Right lobe of liver (tissue), 4 donors: ENCODE measurements around the gene ALG10.
"Not testable (repeated sequence)": the region's sequence is repeated elsewhere in the genome, so short reads cannot be mapped to it uniquely, and the experiment has no call there.

Experiments
- POLR2A ChIP-seq: fragments of 450-650 bp; IDR thresholded peaks from one replicate; pipeline ENCODE4 v1.6.1; 2017; ENCODE audit warnings: antibody characterized with exemption, mild to moderate bottlenecking
- TF ChIP-seq, protein P1 (sequence below), 4 donors: fragments of 200-600 bp in 3 of 4; fragments of 450-650 bp in 1 of 4; IDR thresholded peaks; one replicate each; pipeline versions ENCODE4 v1.5.1 to v1.8.0; 2016 to 2022; ENCODE audit warnings: antibody characterized with exemption in 4 of 4, mild to moderate bottlenecking in 2 of 4
- donor health status: DM: no; HTN: no; CAD: no.
- donor health status: DM: no; HTN: no; CAD: no.
- donor health status: DM: no; HTN: yes; CAD: no.

DNA sequence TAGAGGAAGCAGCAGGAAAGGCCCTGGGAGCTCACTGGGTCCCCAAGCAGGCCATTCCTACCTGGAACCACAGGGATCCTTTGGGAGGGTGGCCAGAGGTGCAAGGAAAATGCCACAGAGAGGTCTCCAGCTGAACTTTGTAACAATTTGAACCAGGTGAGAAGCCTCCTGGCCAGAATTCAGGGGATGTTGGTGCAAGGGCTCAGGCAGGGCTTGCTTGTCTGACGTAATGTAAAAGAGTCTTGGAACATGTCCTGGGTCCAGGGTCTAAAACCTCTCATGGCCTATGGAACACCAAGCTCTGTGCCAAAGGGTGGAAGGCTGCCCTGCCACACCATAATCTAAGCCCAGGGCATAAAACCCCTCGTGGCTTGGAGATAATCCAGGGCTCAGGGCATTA lies 25.6 kb downstream of the ALG10 start:
- TF ChIP-seq, protein P1, sequence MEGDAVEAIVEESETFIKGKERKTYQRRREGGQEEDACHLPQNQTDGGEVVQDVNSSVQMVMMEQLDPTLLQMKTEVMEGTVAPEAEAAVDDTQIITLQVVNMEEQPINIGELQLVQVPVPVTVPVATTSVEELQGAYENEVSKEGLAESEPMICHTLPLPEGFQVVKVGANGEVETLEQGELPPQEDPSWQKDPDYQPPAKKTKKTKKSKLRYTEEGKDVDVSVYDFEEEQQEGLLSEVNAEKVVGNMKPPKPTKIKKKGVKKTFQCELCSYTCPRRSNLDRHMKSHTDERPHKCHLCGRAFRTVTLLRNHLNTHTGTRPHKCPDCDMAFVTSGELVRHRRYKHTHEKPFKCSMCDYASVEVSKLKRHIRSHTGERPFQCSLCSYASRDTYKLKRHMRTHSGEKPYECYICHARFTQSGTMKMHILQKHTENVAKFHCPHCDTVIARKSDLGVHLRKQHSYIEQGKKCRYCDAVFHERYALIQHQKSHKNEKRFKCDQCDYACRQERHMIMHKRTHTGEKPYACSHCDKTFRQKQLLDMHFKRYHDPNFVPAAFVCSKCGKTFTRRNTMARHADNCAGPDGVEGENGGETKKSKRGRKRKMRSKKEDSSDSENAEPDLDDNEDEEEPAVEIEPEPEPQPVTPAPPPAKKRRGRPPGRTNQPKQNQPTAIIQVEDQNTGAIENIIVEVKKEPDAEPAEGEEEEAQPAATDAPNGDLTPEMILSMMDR (IDR thresholded peaks at IDR 0.05), result not testable (repeated sequence)
- not testable (repeated sequence) for TF ChIP-seq POLR2A
